PC-3 (cell line): ENCODE data around the gene PAWR. TPM values are rescaled to one million over a fixed set of nuclear protein-coding genes. Genes with fewer than 3 reads are reported as not detected.

Source experiments
- ATAC-seq: fragments of 200-7000 bp; cut with Tn5 transposase; 2 replicates; pipeline ENCODE4 v1.9.1; 2020; ENCODE audit warnings: mild to moderate bottlenecking, moderate library complexity
- BruUV-seq: library from RNA; stranded (reverse); fragments of 400-500 nt; replicated peaks from 2 replicates; lab custom pipeline; 2021; lab: Mats Ljungman, UMichigan
- CTCF ChIA-PET: fragments of 300-600 bp; sonication (Branson Sonifier 250); formaldehyde crosslinking; loops from one replicate; lab custom pipeline; 2022; ENCODE audit warnings: antibody characterized with exemption; lab: Charles Lee
- POLR2A ChIA-PET: fragments of 300-600 bp; sonication (Branson Sonifier 250); formaldehyde crosslinking; loops from one replicate; lab custom pipeline; 2022; ENCODE audit warnings: antibody characterized with exemption; ENCODE audit not compliant: unreplicated experiment; lab: Charles Lee
- DNase-seq: peaks from one replicate; pipeline ENCODE4 v3.0.0-alpha.2; 2015
- H2AFZ ChIP-seq: fragments of 300-600 bp; sonication (generic); 2 replicates; pipeline ENCODE4 v1.6.0; 2016; ENCODE audit warnings: antibody characterized with exemption, low read length
- H3F3A ChIP-seq: fragments of 300-600 bp; sonication (generic); one replicate; pipeline ENCODE4 v1.6.0; 2017; ENCODE audit warnings: antibody characterized with exemption, low read length, control low read depth, mild to moderate bottlenecking; ENCODE audit not compliant: unreplicated experiment
- H3K27ac ChIP-seq: fragments of 300-600 bp; sonication (generic); 2 replicates; pipeline ENCODE4 v1.5.1; 2016; ENCODE audit warnings: mild to moderate bottlenecking, low read length
- H3K27me3 ChIP-seq: fragments of 300-600 bp; sonication (generic); 2 replicates; pipeline ENCODE4 v1.6.1; 2016; ENCODE audit warnings: low read length, mixed read lengths
- H3K36me3 ChIP-seq: fragments of 300-600 bp; sonication (generic); 2 replicates; pipeline ENCODE4 v1.6.1; 2016; ENCODE audit warnings: low read depth, mixed run types, low read length, mixed read lengths
- H3K4me1 ChIP-seq: fragments of 300-600 bp; sonication (generic); 2 replicates; pipeline ENCODE4 v1.5.1; 2016; ENCODE audit warnings: low read length; ENCODE audit not compliant: insufficient read depth
- H3K4me2 ChIP-seq: fragments of 300-600 bp; sonication (generic); 2 replicates; pipeline ENCODE4 v1.6.0; 2016; ENCODE audit warnings: low read length
- H3K4me3 ChIP-seq: fragments of 300-600 bp; sonication (generic); 2 replicates; pipeline ENCODE4 v1.5.1; 2016; ENCODE audit warnings: mild to moderate bottlenecking, low read length, mixed read lengths
- H3K79me2 ChIP-seq: fragments of 300-600 bp; sonication (generic); 2 replicates; pipeline ENCODE4 v1.6.1; 2017; ENCODE audit warnings: low read length, mixed read lengths
- H3K9ac ChIP-seq: fragments of 300-600 bp; sonication (generic); 2 replicates; pipeline ENCODE4 v1.6.0; 2016; ENCODE audit warnings: mild to moderate bottlenecking, low read length
- H3K9me2 ChIP-seq: fragments of 300-600 bp; sonication (generic); replicated peaks from 2 replicates; pipeline ENCODE4 v1.6.1; 2016; ENCODE audit warnings: mixed run types, low read length, mixed read lengths
- H3K9me3 ChIP-seq: fragments of 300-600 bp; sonication (generic); 2 replicates; pipeline ENCODE4 v1.6.1; 2016; ENCODE audit warnings: low read length, mixed read lengths
- H4K20me1 ChIP-seq: fragments of 300-600 bp; sonication (generic); 2 replicates; pipeline ENCODE4 v1.6.1; 2016; ENCODE audit warnings: low read length, mixed read lengths
- CTCF ChIP-seq: fragments of 300-600 bp; sonication (generic); conservative IDR thresholded peaks from 2 replicates; pipeline ENCODE4 v1.5.1; 2017; ENCODE audit warnings: antibody characterized with exemption, low read depth, mild to moderate bottlenecking, low read length
- EZH2 ChIP-seq: fragments of 300-600 bp; sonication (generic); IDR thresholded peaks from one replicate; pipeline ENCODE4 v1.6.1; 2017; ENCODE audit warnings: antibody characterized with exemption, mild to moderate bottlenecking, low read length; ENCODE audit not compliant: unreplicated experiment
- EZH2phosphoT487 ChIP-seq: fragments of 300-600 bp; sonication (generic); IDR thresholded peaks from 2 replicates; pipeline ENCODE4 v1.6.1; 2018; ENCODE audit warnings: mild to moderate bottlenecking, antibody characterized with exemption, low read length, borderline replicate concordance
- intact Hi-C: fragments of 100-400 bp; cut with micrococcal nuclease; formaldehyde crosslinking; loops from 2 replicates; pipeline ENCODE4 v1.9.0; 2023
- total RNA-seq: library from RNA; depleted of rRNA; stranded (reverse); fragments of >200 nt; gene quantifications from 2 replicates; pipeline ENCODE4 v1.2.3, GENCODE V29; 2014

The PAWR gene
- total RNA-seq, 1 experiment from 2014 or later, result 141 TPM

- intact Hi-C loops, result loop anchor here (1.0 kb wide), 1 partner anchor 40 kb away; no protein-coding TSS in a partner anchor
- CTCF ChIA-PET, result no interaction called here
Observed at GRCh38 chr12:79591988-79592387, 98.8 kb downstream of the PAWR start.

GRCh38 chr12:79590751-79591150 is 100.0 kb downstream of the PAWR start:
- ChIA-PET CTCF (no interaction called here), POLR2A (no interaction called here)
- Histone ChIP-seq H3K9ac (no peak overlapping the region), H2AFZ (no peak overlapping the region), H3K27me3 (no peaks in the 10 kb centered on the region), H3K4me1 (no peaks in the 10 kb centered on the region), H3K9me3 (no peaks in the 10 kb centered on the region), H3F3A (no peaks in the 10 kb centered on the region), H3K79me2 (no peaks in the 10 kb centered on the region), H3K4me3 (no peak overlapping the region), H3K27ac (no peak overlapping the region), H3K36me3 (peaks cover 5% of the 10 kb centered on the region; the same call in 1 of the 2 replicates), H3K4me2 (no peak overlapping the region), H3K9me2 (no peaks in the 10 kb centered on the region), H4K20me1 (no peaks in the 10 kb centered on the region)
- intact Hi-C loops, result no loop called here
- TSS peak; percentile 12 for BruUV-seq
- DNase-seq, result no peak
- TF ChIP-seq CTCF (no peak), EZH2 (no peak), EZH2phosphoT487 (no peak)
- ATAC-seq, result no peak

More at GRCh38 chr12:79591988-79592387, 98.8 kb downstream of the PAWR start:
- DNase-seq (peak; percentile 28), ATAC-seq (peak; percentile 59)
- POLR2A ChIA-PET, result no interaction called here
- H3K27me3 ChIP-seq, result no peaks in the 10 kb centered on the region
- no peak overlapping the region for H3K9ac ChIP-seq
- peaks cover 5% of the 10 kb centered on the region; the same call in 1 of the 2 replicates for H3K36me3 ChIP-seq
- no peaks in the 10 kb centered on the region for H3K4me1 ChIP-seq
- H3F3A ChIP-seq, result no peaks in the 10 kb centered on the region
- no peak overlapping the region for H2AFZ ChIP-seq
- H3K4me2 ChIP-seq, result no peak overlapping the region
- H3K4me3 ChIP-seq, result no peak overlapping the region
- TF ChIP-seq EZH2 (no peak), EZH2phosphoT487 (no peak), CTCF (no peak)
- H3K9me3 ChIP-seq, result no peaks in the 10 kb centered on the region
- H4K20me1 ChIP-seq, result no peaks in the 10 kb centered on the region
- no TSS peak for BruUV-seq
- no peaks in the 10 kb centered on the region for H3K9me2 ChIP-seq
- no peaks in the 10 kb centered on the region for H3K79me2 ChIP-seq
- no peak overlapping the region for H3K27ac ChIP-seq

GRCh38 chr12:79587368-79587767 is 103.4 kb downstream of the PAWR start:
- no peaks in the 10 kb centered on the region for H3K79me2 ChIP-seq
- TF ChIP-seq CTCF (no peak), EZH2phosphoT487 (no peak), EZH2 (no peak)
- no peaks in the 10 kb centered on the region for H4K20me1 ChIP-seq
- no peak overlapping the region for H3K27ac ChIP-seq
- H3K4me3 ChIP-seq, result no peak overlapping the region
- H3K9ac ChIP-seq, result no peak overlapping the region
- no peaks in the 10 kb centered on the region for H3F3A ChIP-seq
- no peak for ATAC-seq
- no peak overlapping the region for H3K4me2 ChIP-seq
- no TSS peak for BruUV-seq
- H3K9me2 ChIP-seq, result no peaks in the 10 kb centered on the region
- ChIA-PET POLR2A (no interaction called here), CTCF (no interaction called here)
- DNase-seq, result no peak
- no peaks in the 10 kb centered on the region for H3K27me3 ChIP-seq
- intact Hi-C loops, result no loop called here
- H3K36me3 ChIP-seq, result peaks cover 5% of the 10 kb centered on the region; the same call in 1 of the 2 replicates
- H2AFZ ChIP-seq, result no peak overlapping the region
- no peaks in the 10 kb centered on the region for H3K4me1 ChIP-seq
- no peaks in the 10 kb centered on the region for H3K9me3 ChIP-seq
